K562 (cell line): ENCODE measurements around the gene HDAC9. TPM values are rescaled to one million over a fixed set of nuclear protein-coding genes. Genes with fewer than 3 reads are reported as not detected.

Source experiments
- ATAC-seq: fragments of 200-7000 bp; cut with Tn5 transposase; 3 replicates; pipeline ENCODE4 v1.9.1; 2020; ENCODE audit warnings: moderate library complexity
- BruUV-seq: library from RNA; stranded (reverse); fragments of 400-500 nt; replicated peaks from 2 replicates; lab custom pipeline; 2021; lab: Mats Ljungman, UMichigan
- CTCF ChIA-PET: fragments of 300-600 bp; formaldehyde crosslinking; extraction: SDS; loops from one replicate; lab custom pipeline; 2021; ENCODE audit warnings: low intra/inter-chr PET ratio; lab: Yijun Ruan, JAX
- POLR2A ChIA-PET: fragments of 300-600, 350-650 bp; sonication (Branson Sonifier 250); formaldehyde crosslinking; extraction: SDS; loops from one replicate; lab custom pipeline; 2021; ENCODE audit warnings: antibody characterized with exemption, inconsistent platforms; lab: Yijun Ruan, JAX
- DNase-seq, 4 experiments: peaks; one replicate each; pipeline versions ENCODE4 v3.0.0 to v3.0.0-alpha.2; 2011 to 2018; ENCODE audit warnings: low spot score in 3 of 4, mixed read lengths in 3 of 4; ENCODE audit errors: extremely low read depth in 1 of 4
- FAIRE-seq: peaks from 2 replicates; lab custom pipeline; 2011; peaks lifted over from hg19 to GRCh38; lab: Jason Lieb, UNC
- H2AFZ ChIP-seq: 2 replicates; pipeline ENCODE4 v1.6.0; 2011; ENCODE audit warnings: low read depth, low read length, control low read depth, inconsistent platforms
- H3K27ac ChIP-seq: fragments of 200-600 bp; 3 replicates; pipeline ENCODE4 v1.8.0; 2011; ENCODE audit warnings: low read depth, mild to moderate bottlenecking, control low read depth, inconsistent platforms, low read length, moderate library complexity, mixed read lengths; ENCODE audit errors: extremely low read depth
- H3K27me3 ChIP-seq, 2 experiments: fragments of 300-600 bp in 1 of 2; 2 replicates in 1 of 2; 3 replicates in 1 of 2; pipeline versions ENCODE4 v1.6.0 to v1.8.0; 2011; ENCODE audit warnings: inconsistent platforms in 2 of 2, low read length in 2 of 2, mild to moderate bottlenecking in 1 of 2, mixed read lengths in 1 of 2, moderate library complexity in 1 of 2; ENCODE audit not compliant: control insufficient read depth in 2 of 2, insufficient read depth in 2 of 2
- H3K36me3 ChIP-seq: fragments of 300-600 bp; 3 replicates; pipeline ENCODE4 v1.8.0; 2011; ENCODE audit warnings: mild to moderate bottlenecking, low read length, inconsistent platforms; ENCODE audit not compliant: control insufficient read depth, insufficient read depth
- H3K4me1 ChIP-seq, 2 experiments: fragments of 200-600 bp in 1 of 2; replicated peaks in 1 of 2; 2 replicates in 1 of 2; 3 replicates in 1 of 2; pipeline versions ENCODE4 v1.5.1 to v1.8.0; 2011; ENCODE audit warnings: inconsistent platforms in 2 of 2, low read length in 2 of 2, mild to moderate bottlenecking in 1 of 2, mixed read lengths in 1 of 2, moderate library complexity in 1 of 2; ENCODE audit not compliant: control insufficient read depth in 2 of 2, insufficient read depth in 2 of 2
- H3K4me2 ChIP-seq: 2 replicates; pipeline ENCODE4 v1.6.1; 2011; ENCODE audit warnings: low read length, control low read depth, inconsistent platforms, mixed read lengths; ENCODE audit not compliant: insufficient read depth
- H3K4me3 ChIP-seq: fragments of 200-600 bp; sonication (generic), shearing (Covaris generic); 2 replicates; pipeline ENCODE4 v1.5.1; 2016; ENCODE audit warnings: control low read depth, inconsistent platforms
- H3K79me2 ChIP-seq: fragments of 200-600 bp; 3 replicates; pipeline ENCODE4 v1.8.0; 2011; ENCODE audit warnings: low read length, inconsistent platforms; ENCODE audit not compliant: control insufficient read depth, insufficient read depth
- H3K9ac ChIP-seq, 2 experiments: 2 replicates each; pipeline versions ENCODE4 v1.6.0 to v1.6.1; 2011; ENCODE audit warnings: low read depth in 2 of 2, low read length in 2 of 2, control low read depth in 1 of 2, inconsistent platforms in 1 of 2, mild to moderate bottlenecking in 1 of 2, mixed read lengths in 1 of 2; ENCODE audit not compliant: insufficient read depth in 1 of 2
- H3K9me1 ChIP-seq: one replicate; pipeline ENCODE4 v1.6.0; 2011; ENCODE audit warnings: inconsistent platforms, mild to moderate bottlenecking, low read length, moderate library complexity; ENCODE audit not compliant: control insufficient read depth, insufficient read depth
- H3K9me3 ChIP-seq: replicated peaks from 2 replicates; pipeline ENCODE4 v1.5.1; 2011; ENCODE audit warnings: low read depth, low read length, inconsistent platforms; ENCODE audit not compliant: control insufficient read depth, insufficient read depth
- H4K20me1 ChIP-seq: replicated peaks from 2 replicates; pipeline ENCODE4 v1.6.1; 2011; ENCODE audit warnings: low read length, inconsistent platforms, mixed read lengths; ENCODE audit not compliant: control insufficient read depth, insufficient read depth
- DPF2 ChIP-seq: fragments of 450-650 bp; IDR thresholded peaks from 2 replicates; pipeline ENCODE4 v1.6.1; 2016
- EGR1 ChIP-seq: fragments of 450-650 bp; conservative IDR thresholded peaks from 2 replicates; pipeline ENCODE4 v1.6.1; 2017; ENCODE audit warnings: mild to moderate bottlenecking
- EP300 ChIP-seq: IDR thresholded peaks from 2 replicates; pipeline ENCODE4 v1.6.1; 2012; ENCODE audit warnings: low read length, improper control_type of control experiment
- GATA2 ChIP-seq: sonication (generic); formaldehyde crosslinking; IDR thresholded peaks from 2 replicates; pipeline ENCODE4 v1.4.0; 2020; ENCODE audit warnings: mild to moderate bottlenecking, missing genetic modification reagents
- KDM5B ChIP-seq: fragments of 200-600 bp; sonication (generic); IDR thresholded peaks from 2 replicates; pipeline ENCODE4 v1.6.1; 2012; ENCODE audit warnings: low read depth, mild to moderate bottlenecking, moderate library complexity, low read length, control low read depth, inconsistent platforms; ENCODE audit not compliant: insufficient replicate concordance
- MCM7 ChIP-seq, 2 experiments: fragments of 450-650 bp; IDR thresholded peaks; 2 replicates each; pipeline ENCODE4 v1.6.1; 2016 to 2018
- MTA1 ChIP-seq: fragments of 450-650 bp; IDR thresholded peaks from 2 replicates; pipeline ENCODE4 v1.6.1; 2017; ENCODE audit warnings: borderline replicate concordance
- NKRF ChIP-seq: fragments of 450-650 bp; IDR thresholded peaks from 2 replicates; pipeline ENCODE4 v1.6.1; 2016; ENCODE audit warnings: borderline replicate concordance
- POLR2A ChIP-seq: fragments of 450-650 bp; conservative IDR thresholded peaks from 2 replicates; pipeline ENCODE4 v1.6.1; 2016
- POLR2H ChIP-seq: IDR thresholded peaks from 2 replicates; pipeline ENCODE4 v1.6.1; 2016; ENCODE audit warnings: missing genetic modification characterization, low read depth, mild to moderate bottlenecking, control low read depth, missing compliant biosample characterization, moderate library complexity
- SIRT6 ChIP-seq: IDR thresholded peaks from one replicate; pipeline ENCODE4 v1.6.1; 2012; ENCODE audit warnings: low read depth, mild to moderate bottlenecking, control low read depth, inconsistent platforms, low read length, moderate library complexity
- STAG1 ChIP-seq: sonication (generic); formaldehyde crosslinking; IDR thresholded peaks from 2 replicates; pipeline ENCODE4 v1.5.0; 2020; ENCODE audit warnings: missing genetic modification reagents, borderline replicate concordance
- ZKSCAN8 ChIP-seq: fragments of 200-800 bp; sonication (Bioruptor generic); IDR thresholded peaks from 2 replicates; pipeline ENCODE4 v1.6.1; 2016; ENCODE audit warnings: missing genetic modification characterization, missing compliant biosample characterization
- ZNF217 ChIP-seq: sonication (generic); formaldehyde crosslinking; IDR thresholded peaks from 2 replicates; pipeline ENCODE4 v1.8.0; 2022; ENCODE audit warnings: mild to moderate bottlenecking, missing genetic modification reagents
- ZNF449 ChIP-seq: fragments of 250-450 bp; sonication (Bioruptor Pico); IDR thresholded peaks from 2 replicates; pipeline ENCODE4 v1.8.0; 2022; ENCODE audit warnings: moderate library complexity, mild to moderate bottlenecking, inconsistent platforms
- ZNF507 ChIP-seq: conservative IDR thresholded peaks from 2 replicates; pipeline ENCODE4 v1.6.1; 2017; ENCODE audit warnings: missing genetic modification characterization, missing compliant biosample characterization
- WGBS: fragments of 100-300 bp; shearing (Covaris generic); methylation state at CpG from one replicate; pipeline ENCODE4 v1.1.6; 2016; ENCODE audit warnings: low coverage, mixed read lengths; ENCODE audit not compliant: insufficient coverage; ENCODE audit errors: missing lambda C conversion rate; 5-methylcytosine and 5-hydroxymethylcytosine counted together
- in situ Hi-C: fragments of 300-500 bp; cut with MboI; formaldehyde crosslinking; loops from 4 replicates; pipeline ENCODE4 v1.15.0; 2018; ENCODE audit warnings: inconsistent platforms, mixed read lengths
- intact Hi-C: fragments of 100-400 bp; cut with micrococcal nuclease; formaldehyde crosslinking; loops from 2 replicates; pipeline ENCODE4 v1.14.2; 2022
- polyA plus RNA-seq, 8 experiments: library from polyadenylated mRNA; depleted of rRNA in 4 of 8; stranded (reverse) in 5 of 8; unstranded in 3 of 8; fragments of >200 nt; fragmentation: Nextera tagmentation in 2 of 8; fragmentation: Illumina TruSeq in 1 of 8; extraction: Ambion mirVana in 2 of 8; extraction: Trizol in 1 of 8; gene quantifications; 2 replicates each; pipeline versions ENCODE4 v1.2.1 to v1.2.3, GENCODE V29; 2011 to 2014; ENCODE audit warnings: inconsistent platforms in 1 of 8, missing spikeins in 1 of 8
- total RNA-seq, 7 experiments: library from RNA; depleted of rRNA in 6 of 7; stranded (reverse); fragments of >200 nt in 6 of 7; fragmentation: Illumina TruSeq in 2 of 7; extraction: Trizol in 2 of 7; gene quantifications; 2 replicates each; pipeline versions ENCODE4 v1.2.1 to v1.2.3, GENCODE V29; 2011 to 2021; ENCODE audit warnings: low replicate concordance in 1 of 7
- TF ChIP-seq, protein P1 (sequence below): fragments of 250-450 bp; sonication (Bioruptor Pico); IDR thresholded peaks from 2 replicates; pipeline ENCODE4 v1.4.0; 2020
- TF ChIP-seq, protein P2 (sequence below): fragments of 450-650 bp; IDR thresholded peaks from 2 replicates; pipeline ENCODE4 v1.6.1; 2016; ENCODE audit warnings: missing biosample characterization, missing genetic modification characterization

HDAC9 gene
- total and polyA plus RNA-seq, 9 of the 15 experiments (the other 6 are each of a cell fraction or from before 2014, with no cell fraction given) = 0.08 to 0.91 (median 0.33) TPM

DNA sequence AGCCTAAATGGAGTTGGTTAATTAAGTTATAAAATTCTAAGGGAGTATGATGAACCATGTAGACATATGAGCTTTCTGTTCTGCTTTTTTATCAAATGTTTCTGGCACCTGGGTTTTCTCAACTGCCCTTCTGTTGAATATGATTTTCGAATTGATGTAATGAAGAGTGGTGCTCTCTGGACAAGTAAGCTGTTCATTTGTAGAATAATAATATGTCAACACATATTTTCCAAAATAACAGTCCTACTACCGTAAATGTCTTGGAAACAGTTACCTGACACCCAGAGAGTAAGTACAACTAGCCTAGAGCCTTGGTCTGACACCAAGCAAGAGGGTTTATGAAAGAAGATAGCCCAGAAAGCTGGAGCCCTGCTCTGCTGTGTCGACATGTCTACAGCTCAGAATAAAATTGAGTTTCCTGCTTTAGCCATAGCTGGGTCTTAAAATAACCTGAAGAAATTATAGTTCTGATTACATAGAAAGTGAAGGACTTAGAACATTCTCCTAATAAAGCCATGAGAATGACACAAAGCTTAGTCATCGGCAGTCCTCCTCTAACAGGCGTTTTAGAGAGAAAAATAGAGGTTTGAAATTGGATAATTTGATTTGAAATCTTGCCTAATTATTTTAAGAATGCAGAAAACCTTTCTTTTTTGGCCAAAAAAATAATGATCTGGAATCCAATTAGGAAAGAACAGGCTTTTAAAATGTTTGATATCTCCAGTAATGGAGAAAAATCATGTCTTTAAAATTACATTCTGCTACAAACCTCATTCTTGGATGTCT lies 25.1 kb downstream of the HDAC9 start:
- ATAC-seq (no peak), FAIRE-seq (no peak), DNase-seq (no peak)
- Histone ChIP-seq H3K4me1 (no peaks in the 10 kb centered on the region), H4K20me1 (no peaks in the 10 kb centered on the region), H3K27ac (no peak overlapping the region), H3K4me2 (no peak overlapping the region), H2AFZ (no peak overlapping the region), H3K9ac (no peak overlapping the region), H3K36me3 (no peaks in the 10 kb centered on the region), H3K9me3 (no peaks in the 10 kb centered on the region), H3K79me2 (no peaks in the 10 kb centered on the region), H3K4me3 (no peak overlapping the region), H3K27me3 (no peaks in the 10 kb centered on the region), H3K9me1 (no peaks in the 10 kb centered on the region)
- ChIA-PET POLR2A (interaction anchor here (0.6 kb wide), 1 partner anchor 48 kb away, joined by 3 read pairs; no protein-coding TSS in a partner anchor), CTCF (no interaction called here)
- no TSS peak for BruUV-seq
- intact Hi-C loops (no loop called here), in situ Hi-C loops (no loop called here)
- WGBS = 0% methylated on average over 5 of the region's 5 CpGs
- TF ChIP-seq EGR1 (no peak), ZKSCAN8 (CRISPR knock-in tag) (no peak), MTA1 (no peak), NKRF (no peak), ZNF217 (CRISPR knock-in tag) (no peak), POLR2A (no peak), KDM5B (no peak), STAG1 (CRISPR knock-in tag) (no peak), MCM7 (IDR thresholded peaks at IDR 0.05) (no peak), GATA2 (no peak), SIRT6 (no peak), ZNF507 (no peak), DPF2 (no peak), EP300 (no peak), POLR2H (tag) (no peak), ZNF449 (CRISPR knock-in tag) (no peak)
- TF ChIP-seq, protein P1, sequence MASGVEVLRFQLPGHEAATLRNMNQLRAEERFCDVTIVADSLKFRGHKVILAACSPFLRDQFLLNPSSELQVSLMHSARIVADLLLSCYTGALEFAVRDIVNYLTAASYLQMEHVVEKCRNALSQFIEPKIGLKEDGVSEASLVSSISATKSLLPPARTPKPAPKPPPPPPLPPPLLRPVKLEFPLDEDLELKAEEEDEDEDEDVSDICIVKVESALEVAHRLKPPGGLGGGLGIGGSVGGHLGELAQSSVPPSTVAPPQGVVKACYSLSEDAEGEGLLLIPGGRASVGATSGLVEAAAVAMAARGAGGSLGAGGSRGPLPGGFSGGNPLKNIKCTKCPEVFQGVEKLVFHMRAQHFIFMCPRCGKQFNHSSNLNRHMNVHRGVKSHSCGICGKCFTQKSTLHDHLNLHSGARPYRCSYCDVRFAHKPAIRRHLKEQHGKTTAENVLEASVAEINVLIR (CRISPR knock-in tag) = no peak
- TF ChIP-seq, protein P2, sequence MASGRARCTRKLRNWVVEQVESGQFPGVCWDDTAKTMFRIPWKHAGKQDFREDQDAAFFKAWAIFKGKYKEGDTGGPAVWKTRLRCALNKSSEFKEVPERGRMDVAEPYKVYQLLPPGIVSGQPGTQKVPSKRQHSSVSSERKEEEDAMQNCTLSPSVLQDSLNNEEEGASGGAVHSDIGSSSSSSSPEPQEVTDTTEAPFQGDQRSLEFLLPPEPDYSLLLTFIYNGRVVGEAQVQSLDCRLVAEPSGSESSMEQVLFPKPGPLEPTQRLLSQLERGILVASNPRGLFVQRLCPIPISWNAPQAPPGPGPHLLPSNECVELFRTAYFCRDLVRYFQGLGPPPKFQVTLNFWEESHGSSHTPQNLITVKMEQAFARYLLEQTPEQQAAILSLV (tag) = no peak
